HepG2 (cell line): ENCODE results near the gene MYBL2. TPM values are rescaled to one million over a fixed set of nuclear protein-coding genes. Genes with fewer than 3 reads are reported as not detected.

Experiments used
- ATAC-seq: fragments of 200-7000 bp; cut with Tn5 transposase; 3 replicates; pipeline ENCODE4 v1.9.1; 2020; ENCODE audit warnings: mild to moderate bottlenecking, moderate library complexity
- BruUV-seq: library from RNA; stranded (reverse); fragments of 400-500 nt; replicated peaks from 2 replicates; lab custom pipeline; 2021; lab: Mats Ljungman, UMichigan
- CTCF ChIA-PET: fragments of 300-600 bp; formaldehyde crosslinking; extraction: SDS; loops from one replicate; lab custom pipeline; 2021; ENCODE audit warnings: low total read pairs, inconsistent platforms, low intra/inter-chr PET ratio; lab: Yijun Ruan, JAX
- POLR2A ChIA-PET: fragments of 350-600 bp; sonication (Branson Sonifier 250); formaldehyde crosslinking; loops from one replicate; lab custom pipeline; 2020; ENCODE audit warnings: antibody characterized with exemption, inconsistent platforms; lab: Yijun Ruan, JAX
- DNase-seq: peaks from one replicate; pipeline ENCODE4 v3.0.0-alpha.2; 2015; ENCODE audit warnings: low spot score
- FAIRE-seq: peaks from 3 replicates; lab custom pipeline; 2011; peaks lifted over from hg19 to GRCh38; lab: Jason Lieb, UNC
- H2AFZ ChIP-seq: one replicate; pipeline ENCODE4 v1.6.1; 2011; ENCODE audit warnings: low read length, inconsistent platforms
- H3K27ac ChIP-seq: fragments of 300-600 bp; 3 replicates; pipeline ENCODE4 v1.8.0; 2011; ENCODE audit warnings: mixed run types, mild to moderate bottlenecking, mixed read lengths, low read length, inconsistent platforms; ENCODE audit not compliant: insufficient read depth; ENCODE audit errors: extremely low read length
- H3K27me3 ChIP-seq, 2 experiments: fragments of 200-600 bp in 1 of 2; 2 replicates in 1 of 2; 3 replicates in 1 of 2; pipeline versions ENCODE4 v1.6.0 to v1.8.0; 2011; ENCODE audit warnings: low read length in 2 of 2, mild to moderate bottlenecking in 2 of 2, moderate library complexity in 2 of 2, inconsistent platforms in 1 of 2; ENCODE audit not compliant: insufficient read depth in 2 of 2, control insufficient read depth in 1 of 2
- H3K36me3 ChIP-seq, 2 experiments: fragments of 200-600 bp in 1 of 2; replicated peaks in 1 of 2; 2 replicates in 1 of 2; 3 replicates in 1 of 2; pipeline versions ENCODE4 v1.5.1 to v1.8.0; 2011; ENCODE audit warnings: low read length in 2 of 2, inconsistent platforms in 1 of 2; ENCODE audit not compliant: insufficient read depth in 2 of 2, control insufficient read depth in 1 of 2
- H3K4me1 ChIP-seq: 2 replicates; pipeline ENCODE4 v1.5.1; 2012; ENCODE audit warnings: low read length, inconsistent platforms; ENCODE audit not compliant: insufficient read depth
- H3K4me2 ChIP-seq: 2 replicates; pipeline ENCODE4 v1.6.0; 2011; ENCODE audit warnings: low read depth, low read length, inconsistent platforms
- H3K4me3 ChIP-seq, 3 experiments: fragments of 200-600 bp in 1 of 3; sonication (generic), shearing (Covaris generic) in 1 of 3; replicated peaks in 1 of 3; 2 replicates each; pipeline ENCODE4 v1.5.1; 2011 to 2016; ENCODE audit warnings: low read length in 3 of 3, inconsistent platforms in 2 of 3, low read depth in 2 of 3, mild to moderate bottlenecking in 2 of 3, control low read depth in 1 of 3, mixed read lengths in 1 of 3; ENCODE audit not compliant: insufficient read depth in 1 of 3
- H3K79me2 ChIP-seq: one replicate; pipeline ENCODE4 v1.6.1; 2011; ENCODE audit warnings: low read length, inconsistent platforms; ENCODE audit not compliant: insufficient read depth
- H3K9ac ChIP-seq: 2 replicates; pipeline ENCODE4 v1.6.0; 2011; ENCODE audit warnings: mild to moderate bottlenecking, low read depth, low read length, inconsistent platforms; ENCODE audit not compliant: insufficient read depth
- H3K9me3 ChIP-seq: 2 replicates; pipeline ENCODE4 v1.5.1; 2012; ENCODE audit warnings: mild to moderate bottlenecking, low read length
- H4K20me1 ChIP-seq: 2 replicates; pipeline ENCODE4 v1.6.0; 2011; ENCODE audit warnings: inconsistent platforms, mild to moderate bottlenecking, low read length, moderate library complexity; ENCODE audit not compliant: insufficient read depth
- BRD4 ChIP-seq: sonication (generic); formaldehyde crosslinking; IDR thresholded peaks from 2 replicates; pipeline ENCODE4 v1.4.0; 2020; ENCODE audit warnings: missing genetic modification reagents
- HOMEZ ChIP-seq: IDR thresholded peaks from 2 replicates; pipeline ENCODE4 v1.6.1; 2016; ENCODE audit warnings: low read depth
- MAFF ChIP-seq: IDR thresholded peaks from 2 replicates; pipeline ENCODE4 v1.6.1; 2011; ENCODE audit warnings: low read depth, low read length, improper control_type of control experiment
- MZF1 ChIP-seq: sonication (generic); formaldehyde crosslinking; IDR thresholded peaks from 2 replicates; pipeline ENCODE4 v1.8.1; 2023; ENCODE audit warnings: mild to moderate bottlenecking, missing genetic modification reagents, borderline replicate concordance
- SKI ChIP-seq: fragments of 450-650 bp; IDR thresholded peaks from one replicate; pipeline ENCODE4 v1.6.1; 2018; ENCODE audit warnings: mild to moderate bottlenecking; ENCODE audit not compliant: partially characterized antibody
- SNAPC4 ChIP-seq: sonication (generic); formaldehyde crosslinking; IDR thresholded peaks from 2 replicates; pipeline ENCODE4 v1.4.0; 2020; ENCODE audit warnings: mild to moderate bottlenecking, missing genetic modification reagents
- TBL1XR1 ChIP-seq: fragments of 150-350 bp; IDR thresholded peaks from 2 replicates; pipeline ENCODE4 v1.6.1; 2014; ENCODE audit warnings: borderline replicate concordance, low read length; ENCODE audit not compliant: partially characterized antibody
- ZNF138 ChIP-seq: sonication (generic); formaldehyde crosslinking; IDR thresholded peaks from 2 replicates; pipeline ENCODE4 v1.5.0; 2020; ENCODE audit warnings: mild to moderate bottlenecking, low read depth, missing genetic modification reagents
- ZNF20 ChIP-seq: sonication (generic); formaldehyde crosslinking; IDR thresholded peaks from 2 replicates; pipeline ENCODE4 v1.4.0; 2020; ENCODE audit warnings: mild to moderate bottlenecking, moderate library complexity, missing genetic modification reagents
- ZNF263 ChIP-seq: sonication (generic); formaldehyde crosslinking; IDR thresholded peaks from 2 replicates; pipeline ENCODE4 v1.4.0; 2020; ENCODE audit warnings: missing genetic modification reagents
- ZNF274 ChIP-seq: sonication (generic); formaldehyde crosslinking; IDR thresholded peaks from 2 replicates; pipeline ENCODE4 v1.5.1; 2020; ENCODE audit warnings: mild to moderate bottlenecking, missing genetic modification reagents
- ZNF768 ChIP-seq: sonication (generic); formaldehyde crosslinking; IDR thresholded peaks from 2 replicates; pipeline ENCODE4 v1.4.0; 2020; ENCODE audit warnings: missing genetic modification reagents
- ZNF878 ChIP-seq: sonication (generic); formaldehyde crosslinking; IDR thresholded peaks from 2 replicates; pipeline ENCODE4 v1.8.1; 2023; ENCODE audit warnings: mild to moderate bottlenecking, missing genetic modification reagents, moderate library complexity
- ZSCAN30 ChIP-seq: sonication (generic); formaldehyde crosslinking; IDR thresholded peaks from 2 replicates; pipeline ENCODE4 v1.5.0; 2020; ENCODE audit warnings: mild to moderate bottlenecking, missing genetic modification reagents
- WGBS: methylation state at CpG from one replicate; pipeline ENCODE4 v1.1.6; 2017; ENCODE audit warnings: low lambda C conversion rate; 5-methylcytosine and 5-hydroxymethylcytosine counted together
- in situ Hi-C: cut with HindIII; loops from 2 replicates; pipeline ENCODE4 v1.10.0; 2017; ENCODE audit warnings: low pct_unique_long_range_greater_than_20kb; ENCODE audit not compliant: extremely low pct_ligation_motif_present
- intact Hi-C: fragments of 100-400 bp; cut with micrococcal nuclease; formaldehyde crosslinking; loops from one replicate; pipeline ENCODE4 v1.10.0; 2022; ENCODE audit not compliant: unreplicated experiment
- polyA plus RNA-seq, 8 experiments: library from polyadenylated mRNA; depleted of rRNA in 3 of 8; stranded (reverse) in 7 of 8; unstranded in 1 of 8; fragments of >200 nt; fragmentation: Illumina TruSeq in 4 of 8; extraction: Trizol in 4 of 8; gene quantifications; 2 replicates each; pipeline versions ENCODE4 v1.2.1 to v1.2.3, GENCODE V29; 2011 to 2016; ENCODE audit warnings: low read depth in 4 of 8, missing spikeins in 1 of 8, mixed read lengths in 1 of 8; ENCODE audit not compliant: insufficient read depth in 1 of 8
- total RNA-seq, 5 experiments: library from RNA; depleted of rRNA; stranded (reverse); fragments of >200 nt; fragmentation: Illumina TruSeq; extraction: Trizol; gene quantifications; 2 replicates each; pipeline ENCODE4 v1.2.3, GENCODE V29; 2016; ENCODE audit warnings: low read depth in 1 of 5
- TF ChIP-seq, protein P1 (sequence below): sonication (generic); formaldehyde crosslinking; IDR thresholded peaks from 2 replicates; pipeline ENCODE4 v1.4.0; 2020; ENCODE audit warnings: mild to moderate bottlenecking, missing genetic modification reagents

The MYBL2 gene
- total and polyA plus RNA-seq, 2 of the 13 experiments (the other 11 are each of a cell fraction or from before 2014, with no cell fraction given): 11.9 to 66.2 TPM

DNA sequence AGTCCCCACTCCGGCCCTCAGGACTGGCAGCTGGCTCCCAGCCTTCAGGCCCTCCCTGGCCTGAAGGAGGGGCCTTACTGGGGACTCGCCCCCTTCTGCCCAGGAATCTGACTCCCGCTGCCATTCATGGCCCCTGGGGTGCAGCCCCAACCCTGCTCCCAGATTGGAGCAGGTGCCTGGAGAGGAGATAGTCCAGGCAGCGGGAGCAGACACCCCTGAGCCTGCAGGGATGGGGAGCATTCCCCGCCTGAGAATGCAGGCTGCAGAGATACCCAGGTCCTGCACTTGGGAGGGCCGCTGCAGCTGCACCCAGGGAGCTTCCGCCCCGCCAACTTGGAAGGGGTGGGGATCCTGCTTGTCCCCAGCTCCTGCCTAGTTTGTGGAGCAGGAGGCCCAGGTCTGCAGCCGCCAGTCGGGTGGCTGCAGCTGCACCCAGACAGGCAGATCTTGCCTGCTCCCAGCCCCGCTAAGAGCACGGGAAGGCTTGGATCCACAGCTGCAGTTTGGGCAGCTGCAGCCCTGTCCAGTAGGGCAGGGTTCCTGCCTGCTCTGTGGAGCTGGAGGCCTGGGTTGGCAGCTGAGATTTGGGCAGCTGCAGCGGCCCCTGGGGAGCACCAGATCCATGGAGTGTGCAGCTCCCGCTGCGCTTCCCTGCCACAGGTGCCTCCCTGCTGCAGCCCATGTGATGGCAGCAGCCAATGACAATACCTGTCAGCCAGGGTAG, 54.7 kb downstream of the MYBL2 start (continued):
- TF ChIP-seq ZNF20 (no peak), ZNF274 (CRISPR knock-in tag) (0 out of 2 replicates have a peak, but pooled peaks have one; percentile 41), TBL1XR1 (no peak), ZNF263 (CRISPR knock-in tag) (peak; percentile 92), BRD4 (CRISPR knock-in tag) (no peak), ZNF878 (CRISPR knock-in tag) (no peak)

DNA sequence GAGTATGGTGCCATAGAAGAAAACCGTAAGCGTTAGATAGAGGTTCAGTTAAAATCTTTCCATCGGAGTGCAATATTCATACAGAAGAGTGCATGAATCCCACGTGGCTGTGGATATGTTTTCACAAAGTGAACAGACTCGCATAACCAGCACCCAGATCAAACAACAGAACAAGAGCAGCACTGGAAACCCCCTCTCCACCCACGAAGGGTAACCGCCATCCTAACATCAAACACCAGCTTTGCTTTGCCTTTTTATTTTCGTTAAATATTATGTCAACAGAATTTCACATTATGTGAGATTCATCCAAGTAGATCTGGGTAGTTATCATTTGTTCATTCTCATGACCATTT, 55.2 kb downstream of the MYBL2 start:
- intact Hi-C loops (loop anchor here (10.0 kb wide), 1 partner anchor 483 kb away; no protein-coding TSS in a partner anchor), in situ Hi-C loops (no loop called here)
- peaks cover 38% of the 10 kb centered on the region for H3K4me1 ChIP-seq
- ChIA-PET CTCF (no interaction called here), POLR2A (no interaction called here)
- no peaks in the 10 kb centered on the region for H3K79me2 ChIP-seq
- no peak for FAIRE-seq
- H3K9me3 ChIP-seq: no peaks in the 10 kb centered on the region
- no peaks in the 10 kb centered on the region for H4K20me1 ChIP-seq
- H3K36me3 ChIP-seq: no peaks in the 10 kb centered on the region
- WGBS: 37% methylated on average over 8 of the region's 8 CpGs
- no peak for DNase-seq
- H2AFZ ChIP-seq: no peak overlapping the region
- H3K4me2 ChIP-seq: peak overlapping the region; percentile 64
- no peak for ATAC-seq
- no TSS peak for BruUV-seq
- H3K9ac ChIP-seq: no peak overlapping the region
- H3K27me3 ChIP-seq: peaks cover 0 to 15% of the 10 kb centered on the region in 2 experiments; a peak in 1 of 5 replicates
- H3K4me3 ChIP-seq: peak overlapping the region in 1 of 3 experiments; percentile 40; a peak in 1 of 6 replicates
- no peak overlapping the region for H3K27ac ChIP-seq
- TF ChIP-seq ZNF138 (CRISPR knock-in tag) (no peak), MAFF (no peak), ZSCAN30 (CRISPR knock-in tag) (no peak), ZNF768 (CRISPR knock-in tag) (no peak), MZF1 (CRISPR knock-in tag) (no peak), HOMEZ (CRISPR knock-in tag) (no peak), SNAPC4 (no peak), SKI (no peak)
- TF ChIP-seq, protein P1, sequence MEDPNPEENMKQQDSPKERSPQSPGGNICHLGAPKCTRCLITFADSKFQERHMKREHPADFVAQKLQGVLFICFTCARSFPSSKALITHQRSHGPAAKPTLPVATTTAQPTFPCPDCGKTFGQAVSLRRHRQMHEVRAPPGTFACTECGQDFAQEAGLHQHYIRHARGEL (CRISPR knock-in tag): no peak
